Left hindlimb (tissue), 1 donor: Measurements from ENCODE around the gene PYCR2.
"Not testable (repeated sequence)": the region's sequence is repeated elsewhere in the genome, so short reads cannot be mapped to it uniquely, and the experiment has no call there.

Experiments
- DNase-seq: peaks from one replicate; pipeline ENCODE4 v3.0.0-alpha.2; 2018

The PYCR2 gene

GRCh38 chr1:225941187-225941941 lies 17.3 kb upstream of the PYCR2 start, which contains the start of gene LEFTY2:
TSS of gene LEFTY2 (minus strand) at chr1:225941220. CDS start at chr1:225941140, 80 bp downstream.
- peak; percentile 64 for DNase-seq

GRCh38 chr1:225940385-225941151 lies 16.5 kb upstream of the PYCR2 start:
- no peak for DNase-seq

GRCh38 chr1:225939939-225940310 lies 15.9 kb upstream of the PYCR2 start:
- DNase-seq = not testable (repeated sequence)

- DNase-seq = not testable (repeated sequence)
These were observed 15.3 kb upstream of the PYCR2 start for GRCh38 chr1:225939097-225939938.

GRCh38 chr1:225937048-225937968 lies 13.3 kb upstream of the PYCR2 start:
- DNase-seq = no peak

GRCh38 chr1:225936523-225936922 lies 12.5 kb upstream of the PYCR2 start:
- no peak for DNase-seq

GRCh38 chr1:225936086-225936485 lies 12.0 kb upstream of the PYCR2 start:
- not testable (repeated sequence) for DNase-seq

- DNase-seq = no peak
These were observed 10.7 kb upstream of the PYCR2 start for GRCh38 chr1:225934711-225935110.

GRCh38 chr1:225933072-225933471 lies 9.0 kb upstream of the PYCR2 start:
- DNase-seq = no peak

- DNase-seq = no peak
These were observed 7.5 kb upstream of the PYCR2 start for GRCh38 chr1:225931270-225932136.

GRCh38 chr1:225930566-225930965 lies 6.5 kb upstream of the PYCR2 start:
- no peak for DNase-seq

- not testable (repeated sequence) for DNase-seq
These were observed 5.4 kb upstream of the PYCR2 start for GRCh38 chr1:225929462-225929861.

GRCh38 chr1:225928186-225929175 lies 4.4 kb upstream of the PYCR2 start:
- no peak for DNase-seq

GRCh38 chr1:225926551-225927113 lies 2.6 kb upstream of the PYCR2 start:
- no peak for DNase-seq

GRCh38 chr1:225923381-225923691 lies 714 bp downstream of the PYCR2 start:
- DNase-seq = no peak

GRCh38 chr1:225921734-225922709 lies 2.0 kb downstream of the PYCR2 start:
- no peak for DNase-seq

GRCh38 chr1:225919906-225920305 lies 4.1 kb downstream of the PYCR2 start:
- DNase-seq = no peak

- DNase-seq = no peak
These were observed 5.8 kb downstream of the PYCR2 start for GRCh38 chr1:225918280-225918679.
